PC-9 (cell line): ENCODE measurements around the gene LRRFIP1. TPM values are rescaled to one million over a fixed set of nuclear protein-coding genes. Genes with fewer than 3 reads are reported as not detected.
A peak's percentile ranks its signal among the peaks of the same experiment; 100 is the strongest.

Source experiments
- BruUV-seq: library from RNA; stranded (reverse); fragments of 400-500 nt; replicated peaks from 2 replicates; lab custom pipeline; 2021; lab: Mats Ljungman, UMichigan
- CTCF ChIA-PET: fragments of 300-600 bp; sonication (Branson Sonifier 250); formaldehyde crosslinking; loops from one replicate; lab custom pipeline; 2022; ENCODE audit warnings: antibody characterized with exemption; lab: Charles Lee
- POLR2A ChIA-PET: fragments of 300-600 bp; sonication (Branson Sonifier 250); formaldehyde crosslinking; loops from one replicate; lab custom pipeline; 2022; ENCODE audit warnings: antibody characterized with exemption; ENCODE audit not compliant: unreplicated experiment; lab: Charles Lee
- DNase-seq, 2 experiments: peaks; one replicate each; pipeline versions ENCODE4 v3.0.0 to v3.0.0-alpha.2; 2015 to 2022; ENCODE audit warnings: mixed read lengths in 1 of 2
- H2AFZ ChIP-seq: fragments of 200-600 bp; sonication (generic); 2 replicates; pipeline ENCODE4 v1.8.1; 2017; ENCODE audit warnings: antibody characterized with exemption
- H3F3A ChIP-seq: fragments of 200-600 bp; sonication (generic); 2 replicates; pipeline ENCODE4 v1.8.1; 2017; ENCODE audit warnings: antibody characterized with exemption, mild to moderate bottlenecking, low read depth; ENCODE audit not compliant: insufficient read depth
- H3K27ac ChIP-seq: fragments of 200-600 bp; sonication (generic); 2 replicates; pipeline ENCODE4 v1.6.1; 2016; ENCODE audit warnings: mixed run types
- H3K27me3 ChIP-seq: fragments of 200-600 bp; sonication (generic); 2 replicates; pipeline ENCODE4 v1.6.1; 2016; ENCODE audit warnings: low read depth, mixed run types; ENCODE audit not compliant: insufficient read depth
- H3K36me3 ChIP-seq: fragments of 200-600 bp; sonication (generic); 2 replicates; pipeline ENCODE4 v1.6.1; 2016; ENCODE audit warnings: low read depth, mixed run types
- H3K4me1 ChIP-seq: fragments of 200-600 bp; sonication (generic); replicated peaks from 2 replicates; pipeline ENCODE4 v1.6.1; 2016; ENCODE audit warnings: mixed run types; ENCODE audit not compliant: insufficient read depth
- H3K4me2 ChIP-seq: fragments of 200-600 bp; sonication (generic); 2 replicates; pipeline ENCODE4 v1.6.1; 2017; ENCODE audit warnings: mixed run types
- H3K4me3 ChIP-seq: fragments of 200-600 bp; sonication (generic); 2 replicates; pipeline ENCODE4 v1.6.1; 2016; ENCODE audit warnings: mixed run types
- H3K79me2 ChIP-seq: fragments of 200-600 bp; sonication (generic); 2 replicates; pipeline ENCODE4 v1.6.1; 2017; ENCODE audit warnings: low read depth, mixed run types
- H3K9me2 ChIP-seq: fragments of 200-600 bp; sonication (generic); 2 replicates; pipeline ENCODE4 v1.8.1; 2017; ENCODE audit warnings: mild to moderate bottlenecking; ENCODE audit not compliant: insufficient read depth
- H3K9me3 ChIP-seq: fragments of 200-600 bp; sonication (generic); 2 replicates; pipeline ENCODE4 v1.8.1; 2016; ENCODE audit warnings: low read depth; ENCODE audit not compliant: insufficient read depth
- H4K20me1 ChIP-seq: fragments of 200-600 bp; sonication (generic); 2 replicates; pipeline ENCODE4 v1.8.1; 2017; ENCODE audit not compliant: insufficient read depth
- EZH2 ChIP-seq: fragments of 200-600 bp; sonication (generic); IDR thresholded peaks from 2 replicates; pipeline ENCODE4 v1.8.0; 2017; ENCODE audit warnings: antibody characterized with exemption, low read depth
- intact Hi-C: fragments of 100-400 bp; cut with micrococcal nuclease; formaldehyde crosslinking; loops from one replicate; pipeline ENCODE4 v1.10.0; 2022; ENCODE audit not compliant: unreplicated experiment
- total RNA-seq: library from RNA; stranded (reverse); gene quantifications from 2 replicates; pipeline ENCODE4 v1.2.3, GENCODE V29; 2021
- TF ChIP-seq, protein P1 (sequence below): fragments of 200-600 bp; sonication (generic); conservative IDR thresholded peaks from 2 replicates; pipeline ENCODE4 v1.6.1; 2017; ENCODE audit warnings: mixed run types, antibody characterized with exemption, mild to moderate bottlenecking, moderate library complexity

Gene LRRFIP1
- total RNA-seq, 1 experiment from 2014 or later = 238 TPM

GRCh38 chr2:237744613-237745249, 117.3 kb downstream of the LRRFIP1 start:
- no peak overlapping the region; the same call in 1 of the 2 replicates for H3K4me2 ChIP-seq
- H3K9me2 ChIP-seq = no peaks in the 10 kb centered on the region
- H4K20me1 ChIP-seq = peaks cover 90% of the 10 kb centered on the region
- no peak overlapping the region for H3K4me3 ChIP-seq
- peaks cover 46% of the 10 kb centered on the region for H3F3A ChIP-seq
- H3K27me3 ChIP-seq = no peaks in the 10 kb centered on the region
- no TSS peak for BruUV-seq
- intact Hi-C loops = loop anchor here (1.0 to 10.0 kb wide), 9 partner anchors 22 to 620 kb away; partner anchors contain the start of gene RAB17
- TF ChIP-seq, protein P1, sequence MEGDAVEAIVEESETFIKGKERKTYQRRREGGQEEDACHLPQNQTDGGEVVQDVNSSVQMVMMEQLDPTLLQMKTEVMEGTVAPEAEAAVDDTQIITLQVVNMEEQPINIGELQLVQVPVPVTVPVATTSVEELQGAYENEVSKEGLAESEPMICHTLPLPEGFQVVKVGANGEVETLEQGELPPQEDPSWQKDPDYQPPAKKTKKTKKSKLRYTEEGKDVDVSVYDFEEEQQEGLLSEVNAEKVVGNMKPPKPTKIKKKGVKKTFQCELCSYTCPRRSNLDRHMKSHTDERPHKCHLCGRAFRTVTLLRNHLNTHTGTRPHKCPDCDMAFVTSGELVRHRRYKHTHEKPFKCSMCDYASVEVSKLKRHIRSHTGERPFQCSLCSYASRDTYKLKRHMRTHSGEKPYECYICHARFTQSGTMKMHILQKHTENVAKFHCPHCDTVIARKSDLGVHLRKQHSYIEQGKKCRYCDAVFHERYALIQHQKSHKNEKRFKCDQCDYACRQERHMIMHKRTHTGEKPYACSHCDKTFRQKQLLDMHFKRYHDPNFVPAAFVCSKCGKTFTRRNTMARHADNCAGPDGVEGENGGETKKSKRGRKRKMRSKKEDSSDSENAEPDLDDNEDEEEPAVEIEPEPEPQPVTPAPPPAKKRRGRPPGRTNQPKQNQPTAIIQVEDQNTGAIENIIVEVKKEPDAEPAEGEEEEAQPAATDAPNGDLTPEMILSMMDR = peak; percentile 94
- TF ChIP-seq EZH2 = no peak
- peaks cover 35% of the 10 kb centered on the region for H3K4me1 ChIP-seq
- H2AFZ ChIP-seq = no peak overlapping the region
- no peak overlapping the region; the same call in 1 of the 2 replicates for H3K27ac ChIP-seq
- DNase-seq = peak in 1 of 2 experiments; percentile 84
- H3K36me3 ChIP-seq = peaks cover 18% of the 10 kb centered on the region
- POLR2A ChIA-PET = no interaction called here
- CTCF ChIA-PET = interaction anchor here (0.6 to 1.7 kb wide), 11 partner anchors 14 to 459 kb away, joined by 3 to 10 read pairs (median 4); no protein-coding TSS in a partner anchor
- peaks cover 79% of the 10 kb centered on the region for H3K79me2 ChIP-seq
- no peaks in the 10 kb centered on the region for H3K9me3 ChIP-seq

GRCh38 chr2:237745250-237745613, 117.8 kb downstream of the LRRFIP1 start:
- POLR2A ChIA-PET = no interaction called here
- Histone ChIP-seq H4K20me1 (peaks cover 89% of the 10 kb centered on the region), H3K4me1 (peaks cover 35% of the 10 kb centered on the region), H3F3A (peaks cover 41% of the 10 kb centered on the region), H3K27me3 (no peaks in the 10 kb centered on the region), H3K9me2 (no peaks in the 10 kb centered on the region), H3K4me2 (no peak overlapping the region), H3K4me3 (no peak overlapping the region), H3K79me2 (peaks cover 77% of the 10 kb centered on the region), H3K27ac (no peak overlapping the region), H3K9me3 (no peaks in the 10 kb centered on the region), H2AFZ (no peak overlapping the region), H3K36me3 (peaks cover 21% of the 10 kb centered on the region)
- DNase-seq = no peak
- intact Hi-C loops = loop anchor here (1.0 to 10.0 kb wide), 7 partner anchors 22 to 620 kb away; partner anchors contain the start of gene RAB17
- CTCF ChIA-PET = interaction anchor here (0.6 to 1.7 kb wide), 10 partner anchors 15 to 459 kb away, joined by 3 to 10 read pairs (median 4); no protein-coding TSS in a partner anchor
- TF ChIP-seq, protein P1 = peak; percentile 12; the same call in 1 of the 2 replicates
- TF ChIP-seq EZH2 = no peak
- no TSS peak for BruUV-seq

DNA sequence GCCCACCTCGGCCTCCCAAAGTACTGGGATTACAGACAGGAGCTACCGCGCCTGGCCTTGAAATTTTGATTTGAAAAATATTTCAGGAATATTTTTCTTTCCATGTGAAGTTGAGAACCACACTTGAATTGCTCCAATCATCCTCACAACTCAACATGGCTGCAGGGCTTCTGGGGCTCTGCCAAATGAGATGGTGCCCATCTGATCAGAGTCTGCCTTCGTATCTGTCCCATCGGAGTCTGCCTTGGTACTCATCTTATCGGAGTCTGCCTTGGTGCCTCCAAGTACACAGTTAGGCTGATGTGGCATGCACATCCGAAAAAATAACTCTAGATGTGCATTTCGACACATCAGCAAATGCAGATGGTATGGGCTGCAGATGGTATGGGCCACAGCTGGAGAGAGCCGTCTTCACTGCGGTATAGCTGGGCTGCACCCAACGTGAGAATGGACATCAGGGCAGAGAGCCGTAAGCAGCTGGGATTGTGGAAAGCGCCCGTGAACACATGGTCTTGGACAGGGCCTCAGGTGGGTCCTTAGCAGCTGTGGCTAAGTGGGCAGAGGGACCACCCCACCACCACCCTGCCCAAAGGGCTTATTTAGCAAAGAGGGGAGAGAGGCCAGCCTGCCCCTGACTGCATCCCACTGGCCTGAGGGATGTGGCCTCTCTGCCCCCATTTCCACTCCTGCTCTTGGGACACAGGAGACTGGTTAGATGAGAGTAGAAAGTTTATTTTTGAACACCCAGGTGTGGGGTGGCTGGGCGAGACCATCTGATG, 119.1 kb downstream of the LRRFIP1 start:
- intact Hi-C loops = loop anchor here (5.0 to 10.0 kb wide), 2 partner anchors 594 to 622 kb away; no protein-coding TSS in a partner anchor
- Histone ChIP-seq H3K79me2 (peaks cover 65% of the 10 kb centered on the region), H3F3A (peaks cover 48% of the 10 kb centered on the region), H4K20me1 (peaks cover 80% of the 10 kb centered on the region), H3K36me3 (peaks cover 32% of the 10 kb centered on the region), H3K27ac (no peak overlapping the region), H3K9me2 (no peaks in the 10 kb centered on the region), H3K4me1 (peaks cover 35% of the 10 kb centered on the region), H3K27me3 (no peaks in the 10 kb centered on the region), H3K9me3 (no peaks in the 10 kb centered on the region), H3K4me3 (no peak overlapping the region), H3K4me2 (no peak overlapping the region), H2AFZ (no peak overlapping the region)
- TF ChIP-seq, protein P1 = no peak
- no peak for TF ChIP-seq EZH2
- no TSS peak for BruUV-seq
- ChIA-PET POLR2A (no interaction called here), CTCF (no interaction called here)
- DNase-seq = no peak
